Inflammatory macrophage (primary cell): ENCODE results near the gene DICER1.

Experiments used
- DNase-seq, 2 donors: peaks; one replicate each; pipeline ENCODE4 v3.0.0-alpha.2; 2020 to 2022

DICER1 gene

GRCh38 chr14:95085321-95085720, 72.0 kb downstream of the DICER1 start:
- DNase-seq = no peak

GRCh38 chr14:95078867-95079266, 78.5 kb downstream of the DICER1 start:
- DNase-seq = no peak

GRCh38 chr14:95077345-95077744, 80.0 kb downstream of the DICER1 start:
- no peak for DNase-seq

- DNase-seq = no peak
Measured at GRCh38 chr14:95075789-95076188, 81.5 kb downstream of the DICER1 start.

- DNase-seq = no peak
Measured at GRCh38 chr14:95073947-95074346, 83.4 kb downstream of the DICER1 start.

- no peak for DNase-seq
Measured at GRCh38 chr14:95072310-95072905, 84.9 kb downstream of the DICER1 start.

- DNase-seq = no peak
Measured at GRCh38 chr14:95071649-95072280, 85.6 kb downstream of the DICER1 start.

- no peak for DNase-seq
Measured at GRCh38 chr14:95070748-95071435, 86.4 kb downstream of the DICER1 start.

- DNase-seq = no peak
Measured at GRCh38 chr14:95069547-95069946, 87.8 kb downstream of the DICER1 start.

GRCh38 chr14:95069018-95069417, 88.3 kb downstream of the DICER1 start:
- DNase-seq = no peak

GRCh38 chr14:95068521-95068920, 88.8 kb downstream of the DICER1 start:
- no peak for DNase-seq

- DNase-seq = no peak
Measured at GRCh38 chr14:95068080-95068479, 89.2 kb downstream of the DICER1 start.

GRCh38 chr14:95067526-95067925, 89.8 kb downstream of the DICER1 start:
- no peak for DNase-seq

GRCh38 chr14:95066427-95066986, 90.8 kb downstream of the DICER1 start:
- no peak for DNase-seq

GRCh38 chr14:95065411-95065810, 91.9 kb downstream of the DICER1 start:
- DNase-seq = no peak

GRCh38 chr14:95064734-95065133, 92.6 kb downstream of the DICER1 start:
- no peak for DNase-seq

GRCh38 chr14:95064256-95064655, 93.1 kb downstream of the DICER1 start:
- DNase-seq = no peak

GRCh38 chr14:95063391-95063790, 93.9 kb downstream of the DICER1 start:
- DNase-seq = no peak

GRCh38 chr14:95062946-95063345, 94.4 kb downstream of the DICER1 start:
- no peak for DNase-seq

- DNase-seq = no peak
Measured at GRCh38 chr14:95062220-95062619, 95.1 kb downstream of the DICER1 start.

GRCh38 chr14:95061317-95062093, 95.8 kb downstream of the DICER1 start:
- no peak for DNase-seq

GRCh38 chr14:95059126-95059525, 98.2 kb downstream of the DICER1 start:
- DNase-seq = no peak

GRCh38 chr14:95058491-95058890, 98.8 kb downstream of the DICER1 start:
- no peak for DNase-seq
